ENCODE results near the gene PKP1. TPM values are rescaled to one million over a fixed set of nuclear protein-coding genes. Genes with fewer than 3 reads are reported as not detected.

PKP1 gene
- total and polyA plus RNA-seq, 2 of the 4 experiments (the other 2 are of a cell fraction), result 0.18 to 0.36 TPM

- Histone ChIP-seq H3K36me3 (ENCODE audit: control insufficient read depth, insufficient read depth, low read length) (no peaks in the 10 kb centered on the region), H3K79me1 (ENCODE audit: low read depth in 1 of 2, low read length in 2 of 2) (no peaks in the 10 kb centered on the region), H2BK15ac (ENCODE audit: low read depth, low read length) (no peak overlapping the region), H4K91ac (ENCODE audit: insufficient read depth, low read depth, low read length) (no peak overlapping the region), H4K5ac (ENCODE audit: low read depth, low read length) (no peak overlapping the region), H2AK5ac (ENCODE audit: low read depth, low read length) (no peak overlapping the region), H3K4me3 (ENCODE audit: insufficient read depth, low read depth, low read length) (no peak overlapping the region), H3K56ac (ENCODE audit: extremely low read depth, insufficient read depth, low read length) (no peak overlapping the region), H3K4me1 (ENCODE audit: control insufficient read depth, insufficient read depth, low read length) (no peaks in the 10 kb centered on the region; the same call in 1 of the 2 replicates), H3K9me1 (ENCODE audit: insufficient read depth, low read length) (no peaks in the 10 kb centered on the region), H2AK9ac (replicated peaks; ENCODE audit: low read depth, low read length, poor library complexity) (no peak overlapping the region), H3K27ac (ENCODE audit: insufficient read depth, low read length) (no peak overlapping the region), H3K18ac (ENCODE audit: low read depth, low read length) (no peak overlapping the region), H4K20me1 (ENCODE audit: insufficient read depth, low read length) (no peaks in the 10 kb centered on the region), H3K4ac (ENCODE audit: low read depth, low read length) (no peak overlapping the region), H3K9ac (ENCODE audit: low read depth, low read length) (no peak overlapping the region), H2AFZ (replicated peaks; ENCODE audit: low read length, poor library complexity) (peak overlapping the region; percentile 14), H3K9me3 (ENCODE audit: control insufficient read depth, insufficient read depth, low read length) (no peaks in the 10 kb centered on the region), H3K14ac (replicated peaks; ENCODE audit: low read depth, low read length) (no peak overlapping the region), H2BK20ac (ENCODE audit: low read depth, low read length) (no peak overlapping the region), H4K8ac (ENCODE audit: low read depth in 2 of 2, low read length in 2 of 2) (no peak overlapping the region), H3K23ac (ENCODE audit: low read depth, low read length) (no peak overlapping the region), H3K4me2 (ENCODE audit: low read depth, low read length) (no peak overlapping the region), H2BK120ac (ENCODE audit: low read depth, low read length) (no peak overlapping the region), H3K27me3 (ENCODE audit: control insufficient read depth, insufficient read depth, low read length) (peaks cover 60% of the 10 kb centered on the region), H2BK5ac (ENCODE audit: low read depth, low read length, poor library complexity, severe bottlenecking) (no peak overlapping the region)
- dilution Hi-C loops (cut with HindIII; ENCODE audit: low sequenced_read_pairs, unreplicated experiment), result no loop called here
- DNase-seq, result no peak
- ChIA-PET CTCF (interaction anchor here (1.2 kb wide), 1 partner anchor 13 kb away, joined by 3 read pairs; no protein-coding TSS in a partner anchor), POLR2A (ENCODE audit: unreplicated experiment) (no interaction called here)
- no TSS peak for BruUV-seq (replicated peaks)
- ATAC-seq (ENCODE audit: low read depth), result no peak
- TF ChIP-seq CTCF (conservative IDR thresholded peaks at IDR 0.05; ENCODE audit: low read depth, low read length) (no peak), RAD21 (IDR thresholded peaks at IDR 0.05; ENCODE audit: low read length) (no peak), SMC3 (IDR thresholded peaks at IDR 0.05; ENCODE audit: low read depth, low read length) (no peak), MAFK (IDR thresholded peaks at IDR 0.05; ENCODE audit: low read depth, low read length) (no peak), NFE2L2 (IDR thresholded peaks at IDR 0.05; ENCODE audit: low read depth, low read length) (no peak), RCOR1 (IDR thresholded peaks at IDR 0.05; ENCODE audit: insufficient replicate concordance, low read length) (no peak), ELK1 (IDR thresholded peaks at IDR 0.05; ENCODE audit: borderline replicate concordance, low read depth, low read length) (no peak), MAZ (IDR thresholded peaks at IDR 0.05; ENCODE audit: borderline replicate concordance, low read depth, low read length) (no peak), USF2 (IDR thresholded peaks at IDR 0.05; ENCODE audit: low read depth, low read length) (no peak), BHLHE40 (IDR thresholded peaks at IDR 0.05; ENCODE audit: low read depth, low read length) (no peak), MXI1 (IDR thresholded peaks at IDR 0.05; ENCODE audit: borderline replicate concordance, low read depth, low read length) (no peak), FOS (IDR thresholded peaks at IDR 0.05; ENCODE audit: low read depth, low read length) (no peak), POLR2A (IDR thresholded peaks at IDR 0.05; ENCODE audit: low read depth, low read length) (no peak), CEBPB (IDR thresholded peaks at IDR 0.05; ENCODE audit: low read depth, low read length) (no peak), RFX5 (IDR thresholded peaks at IDR 0.05; ENCODE audit: low read depth, low read length) (no peak), CHD1 (IDR thresholded peaks at IDR 0.05; ENCODE audit: low read depth, low read length) (no peak)
- in situ Hi-C loops (cut with MboI; ENCODE audit: low sequenced_read_pairs), result no loop called here
- intact Hi-C loops (cut with micrococcal nuclease), result no loop called here
- WGBS, 2 experiments (ENCODE audit: extremely low coverage in 2 of 2, insufficient read length in 1 of 2), result no CpG with 5 or more reads among the region's 10 CpGs
These were observed 52.0 kb downstream of the PKP1 start for GRCh38 chr1:201335174-201335870.

All from IMR-90 (cell line).